IMR-90 (cell line): ENCODE measurements around the gene ETFA. TPM values are rescaled to one million over a fixed set of nuclear protein-coding genes. Genes with fewer than 3 reads are reported as not detected.

Experiments used
- ATAC-seq: fragments of 200-7000 bp; cut with Tn5 transposase; 2 replicates; pipeline ENCODE4 v1.9.1; 2020; ENCODE audit warnings: low read depth, mild to moderate bottlenecking, moderate library complexity
- BruUV-seq: library from RNA; stranded (reverse); fragments of 400-500 nt; replicated peaks from 2 replicates; lab custom pipeline; 2021; lab: Mats Ljungman, UMichigan
- CTCF ChIA-PET: fragments of 300-600 bp; formaldehyde crosslinking; extraction: SDS; loops from one replicate; lab custom pipeline; 2021; ENCODE audit warnings: antibody characterized with exemption; lab: Yijun Ruan, JAX
- POLR2A ChIA-PET: fragments of 300-600 bp; sonication (Branson Sonifier 250); formaldehyde crosslinking; loops from one replicate; lab custom pipeline; 2022; ENCODE audit warnings: antibody characterized with exemption; ENCODE audit not compliant: unreplicated experiment; lab: Charles Lee
- DNase-seq: peaks from one replicate; pipeline ENCODE4 v3.0.0; 2013
- H2AFZ ChIP-seq: replicated peaks from 2 replicates; pipeline ENCODE3; 2013; ENCODE audit warnings: low read length, mild to moderate bottlenecking; ENCODE audit not compliant: poor library complexity
- H2AK5ac ChIP-seq: 2 replicates; pipeline ENCODE4 v1.6.1; 2013; ENCODE audit warnings: low read depth, low read length, inconsistent platforms
- H2AK9ac ChIP-seq: replicated peaks from 2 replicates; pipeline ENCODE3; 2013; ENCODE audit warnings: mild to moderate bottlenecking, low read depth, low read length, moderate library complexity; ENCODE audit not compliant: poor library complexity
- H2BK120ac ChIP-seq: 2 replicates; pipeline ENCODE4 v1.6.1; 2013; ENCODE audit warnings: low read depth, low read length, inconsistent platforms
- H2BK15ac ChIP-seq: 3 replicates; pipeline ENCODE4 v1.6.1; 2013; ENCODE audit warnings: low read depth, low read length, inconsistent platforms
- H2BK20ac ChIP-seq: 2 replicates; pipeline ENCODE4 v1.6.1; 2013; ENCODE audit warnings: low read depth, mild to moderate bottlenecking, inconsistent platforms, low read length, moderate library complexity
- H2BK5ac ChIP-seq: 2 replicates; pipeline ENCODE4 v1.6.1; 2013; ENCODE audit warnings: mild to moderate bottlenecking, low read depth, low read length, inconsistent platforms; ENCODE audit not compliant: poor library complexity, severe bottlenecking
- H3K14ac ChIP-seq: replicated peaks from 2 replicates; pipeline ENCODE4 v1.6.1; 2013; ENCODE audit warnings: low read depth, low read length, inconsistent platforms
- H3K18ac ChIP-seq: 2 replicates; pipeline ENCODE4 v1.6.1; 2013; ENCODE audit warnings: low read depth, low read length, control low read depth
- H3K23ac ChIP-seq: 2 replicates; pipeline ENCODE4 v1.6.1; 2013; ENCODE audit warnings: low read depth, low read length, inconsistent platforms
- H3K27ac ChIP-seq: 2 replicates; pipeline ENCODE4 v1.5.1; 2013; ENCODE audit warnings: mild to moderate bottlenecking, control low read depth, low read length; ENCODE audit not compliant: insufficient read depth
- H3K27me3 ChIP-seq: 2 replicates; pipeline ENCODE4 v1.6.1; 2013; ENCODE audit warnings: low read length; ENCODE audit not compliant: control insufficient read depth, insufficient read depth
- H3K36me3 ChIP-seq: 2 replicates; pipeline ENCODE4 v1.6.1; 2013; ENCODE audit warnings: low read length, mixed read lengths; ENCODE audit not compliant: control insufficient read depth, insufficient read depth
- H3K4ac ChIP-seq: 2 replicates; pipeline ENCODE4 v1.6.1; 2013; ENCODE audit warnings: low read depth, low read length, inconsistent platforms
- H3K4me1 ChIP-seq: 2 replicates; pipeline ENCODE4 v1.6.1; 2013; ENCODE audit warnings: low read length, mixed read lengths; ENCODE audit not compliant: control insufficient read depth, insufficient read depth
- H3K4me2 ChIP-seq: 2 replicates; pipeline ENCODE4 v1.6.1; 2013; ENCODE audit warnings: low read depth, mild to moderate bottlenecking, control low read depth, low read length, moderate library complexity
- H3K4me3 ChIP-seq: 2 replicates; pipeline ENCODE4 v1.5.1; 2013; ENCODE audit warnings: low read depth, mild to moderate bottlenecking, control low read depth, low read length, moderate library complexity; ENCODE audit not compliant: insufficient read depth
- H3K56ac ChIP-seq: 2 replicates; pipeline ENCODE4 v1.6.1; 2013; ENCODE audit warnings: low read length, inconsistent platforms; ENCODE audit not compliant: insufficient read depth; ENCODE audit errors: extremely low read depth
- H3K79me1 ChIP-seq, 2 experiments: 2 replicates each; pipeline ENCODE4 v1.6.1; 2013; ENCODE audit warnings: low read length in 2 of 2, inconsistent platforms in 1 of 2, low read depth in 1 of 2
- H3K9ac ChIP-seq: 2 replicates; pipeline ENCODE4 v1.6.1; 2013; ENCODE audit warnings: low read depth, low read length, control low read depth
- H3K9me1 ChIP-seq: 2 replicates; pipeline ENCODE4 v1.6.1; 2013; ENCODE audit warnings: low read length, inconsistent platforms; ENCODE audit not compliant: insufficient read depth
- H3K9me3 ChIP-seq: 2 replicates; pipeline ENCODE4 v1.6.1; 2013; ENCODE audit warnings: low read length; ENCODE audit not compliant: control insufficient read depth, insufficient read depth
- H4K20me1 ChIP-seq: 2 replicates; pipeline ENCODE4 v1.6.1; 2013; ENCODE audit warnings: low read length, inconsistent platforms; ENCODE audit not compliant: insufficient read depth
- H4K5ac ChIP-seq: 2 replicates; pipeline ENCODE4 v1.6.1; 2013; ENCODE audit warnings: mild to moderate bottlenecking, low read depth, low read length, control low read depth
- H4K8ac ChIP-seq, 2 experiments: 2 replicates each; pipeline ENCODE4 v1.6.1; 2013; ENCODE audit warnings: low read depth in 2 of 2, low read length in 2 of 2, control low read depth in 1 of 2, inconsistent platforms in 1 of 2
- H4K91ac ChIP-seq: 2 replicates; pipeline ENCODE4 v1.6.1; 2013; ENCODE audit warnings: low read depth, low read length, inconsistent platforms; ENCODE audit not compliant: insufficient read depth
- NFE2L2 ChIP-seq: fragments of 150-350 bp; IDR thresholded peaks from 2 replicates; pipeline ENCODE4 v1.6.1; 2016; ENCODE audit warnings: low read depth, mild to moderate bottlenecking, low read length
- WGBS, 2 experiments: methylation state at CpG; one replicate each; pipeline versions ENCODE4 v1.1.5 to v1.1.7; 2013; ENCODE audit warnings: missing lambda C conversion rate in 2 of 2; ENCODE audit not compliant: insufficient read length in 1 of 2; ENCODE audit errors: extremely low coverage in 2 of 2; 5-methylcytosine and 5-hydroxymethylcytosine counted together
- dilution Hi-C: fragments of 300-500 bp; cut with HindIII; formaldehyde crosslinking; loops from one replicate; pipeline ENCODE4 v1.14.3; 2018; ENCODE audit warnings: low sequenced_read_pairs; ENCODE audit not compliant: unreplicated experiment
- in situ Hi-C: fragments of 300-500 bp; cut with MboI; formaldehyde crosslinking; loops from 3 replicates; pipeline ENCODE4 v1.14.3; 2019; ENCODE audit warnings: low sequenced_read_pairs, inconsistent platforms, mixed read lengths
- intact Hi-C: fragments of 100-400 bp; cut with micrococcal nuclease; formaldehyde crosslinking; loops from 2 replicates; pipeline ENCODE4 v1.10.0; 2022
- polyA plus RNA-seq, 3 experiments: library from polyadenylated mRNA; depleted of rRNA; stranded (reverse); fragments of >200 nt; gene quantifications; 2 replicates each; pipeline ENCODE4 v1.2.3, GENCODE V29; 2012; ENCODE audit warnings: low replicate concordance in 1 of 3
- total RNA-seq: library from RNA; depleted of rRNA; stranded (reverse); fragments of >200 nt; gene quantifications from 2 replicates; pipeline ENCODE4 v1.2.3, GENCODE V29; 2012
- TF ChIP-seq, protein P1 (sequence below): conservative IDR thresholded peaks from 2 replicates; pipeline ENCODE4 v1.5.1; 2012; ENCODE audit warnings: mild to moderate bottlenecking, low read depth, low read length, improper control_type of control experiment

ETFA gene
- total and polyA plus RNA-seq, 2 of the 4 experiments (the other 2 are of a cell fraction) = 115 to 172 TPM

DNA sequence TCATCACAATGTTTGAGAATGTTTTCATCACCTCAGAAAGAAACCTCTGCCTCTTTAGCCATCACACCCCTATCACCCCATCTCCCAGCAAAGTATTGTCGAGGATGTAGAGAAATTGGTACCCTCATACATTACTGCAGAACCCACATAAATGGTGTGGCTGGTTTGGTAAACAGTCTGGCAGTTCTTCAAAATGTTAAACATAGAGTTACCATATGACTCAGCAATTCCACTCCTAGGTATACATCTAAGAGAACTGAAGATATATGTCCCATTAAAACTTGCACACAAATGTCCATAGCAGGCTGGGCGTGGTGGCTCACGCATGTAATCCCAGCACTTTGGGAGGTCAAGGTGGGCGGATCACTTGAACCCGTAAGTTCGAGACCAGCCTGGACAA, 8.7 kb upstream of the ETFA start:
- no TSS peak for BruUV-seq
- Histone ChIP-seq H3K18ac (no peak overlapping the region), H3K4me2 (no peak overlapping the region), H4K20me1 (no peaks in the 10 kb centered on the region), H3K9me3 (no peaks in the 10 kb centered on the region), H3K27ac (no peak overlapping the region), H2BK15ac (no peak overlapping the region), H4K5ac (no peak overlapping the region), H3K79me1 (no peaks in the 10 kb centered on the region), H3K4me1 (no peaks in the 10 kb centered on the region; the same call in 1 of the 2 replicates), H2BK120ac (no peak overlapping the region), H2AK5ac (no peak overlapping the region), H3K4me3 (no peak overlapping the region), H2AK9ac (no peak overlapping the region), H3K27me3 (peaks cover 15% of the 10 kb centered on the region), H3K36me3 (no peaks in the 10 kb centered on the region), H3K56ac (no peak overlapping the region), H3K9me1 (no peaks in the 10 kb centered on the region), H3K4ac (no peak overlapping the region), H4K8ac (no peak overlapping the region), H3K14ac (no peak overlapping the region), H2AFZ (no peak overlapping the region), H3K9ac (no peak overlapping the region), H3K23ac (no peak overlapping the region), H4K91ac (no peak overlapping the region), H2BK5ac (no peak overlapping the region), H2BK20ac (no peak overlapping the region)
- DNase-seq = no peak
- no CpG with 5 or more reads among the region's 6 CpGs for WGBS, 2 experiments
- dilution Hi-C loops = no loop called here
- in situ Hi-C loops = no loop called here
- POLR2A ChIA-PET = no interaction called here
- intact Hi-C loops = no loop called here
- CTCF ChIA-PET = interaction anchor here (0.6 kb wide), 1 partner anchor 396 kb away, joined by 11 read pairs; no protein-coding TSS in a partner anchor
- TF ChIP-seq, protein P1, sequence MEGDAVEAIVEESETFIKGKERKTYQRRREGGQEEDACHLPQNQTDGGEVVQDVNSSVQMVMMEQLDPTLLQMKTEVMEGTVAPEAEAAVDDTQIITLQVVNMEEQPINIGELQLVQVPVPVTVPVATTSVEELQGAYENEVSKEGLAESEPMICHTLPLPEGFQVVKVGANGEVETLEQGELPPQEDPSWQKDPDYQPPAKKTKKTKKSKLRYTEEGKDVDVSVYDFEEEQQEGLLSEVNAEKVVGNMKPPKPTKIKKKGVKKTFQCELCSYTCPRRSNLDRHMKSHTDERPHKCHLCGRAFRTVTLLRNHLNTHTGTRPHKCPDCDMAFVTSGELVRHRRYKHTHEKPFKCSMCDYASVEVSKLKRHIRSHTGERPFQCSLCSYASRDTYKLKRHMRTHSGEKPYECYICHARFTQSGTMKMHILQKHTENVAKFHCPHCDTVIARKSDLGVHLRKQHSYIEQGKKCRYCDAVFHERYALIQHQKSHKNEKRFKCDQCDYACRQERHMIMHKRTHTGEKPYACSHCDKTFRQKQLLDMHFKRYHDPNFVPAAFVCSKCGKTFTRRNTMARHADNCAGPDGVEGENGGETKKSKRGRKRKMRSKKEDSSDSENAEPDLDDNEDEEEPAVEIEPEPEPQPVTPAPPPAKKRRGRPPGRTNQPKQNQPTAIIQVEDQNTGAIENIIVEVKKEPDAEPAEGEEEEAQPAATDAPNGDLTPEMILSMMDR = no peak
- TF ChIP-seq NFE2L2 = peak; percentile 78
- ATAC-seq = no peak
